H1 (cell line): ENCODE measurements around the gene KDF1. TPM values are rescaled to one million over a fixed set of nuclear protein-coding genes. Genes with fewer than 3 reads are reported as not detected.

Source experiments
- ASH2L ChIP-seq: fragments of 200-600, 300-600 bp; sonication (generic); IDR thresholded peaks from one replicate; pipeline ENCODE4 v1.7.1; 2017; ENCODE audit warnings: low read length
- CBX8 ChIP-seq: fragments of 300-800, 300-1000 bp; sonication (generic); IDR thresholded peaks from 2 replicates; pipeline ENCODE4 v1.7.1; 2016; ENCODE audit warnings: low read depth, low read length, borderline replicate concordance
- CEBPB ChIP-seq: IDR thresholded peaks from 2 replicates; pipeline ENCODE4 v1.6.1; 2012; ENCODE audit warnings: low read depth, low read length
- KDM5A ChIP-seq: fragments of 200-600 bp; IDR thresholded peaks from 2 replicates; pipeline ENCODE4 v1.7.1; 2012; ENCODE audit warnings: mild to moderate bottlenecking, low read length, inconsistent platforms, mixed read lengths
- PHF8 ChIP-seq: fragments of 200-600 bp; sonication (generic); conservative IDR thresholded peaks from 2 replicates; pipeline ENCODE4 v1.7.1; 2012; ENCODE audit warnings: low read depth, mild to moderate bottlenecking, inconsistent platforms, low read length, moderate library complexity
- RFX5 ChIP-seq: IDR thresholded peaks from 2 replicates; pipeline ENCODE4 v1.6.1; 2011; ENCODE audit warnings: low read depth, low read length, improper control_type of control experiment, borderline replicate concordance
- SRF ChIP-seq: IDR thresholded peaks from 2 replicates; pipeline ENCODE4 v1.6.1; 2011; ENCODE audit warnings: mild to moderate bottlenecking, low read depth, low read length, moderate library complexity
- polyA plus RNA-seq, 7 experiments: library from polyadenylated mRNA; depleted of rRNA in 3 of 7; stranded (reverse) in 5 of 7; unstranded in 2 of 7; fragments of >200 nt in 5 of 7; fragments of 200-250 nt in 2 of 7; gene quantifications; 1 replicate in 5 of 7; 2 replicates in 1 of 7; 4 replicates in 1 of 7; pipeline versions ENCODE4 v1.2.1 to v1.2.3, GENCODE V29; 2011 to 2013; ENCODE audit warnings: missing spikeins in 2 of 7, mixed read lengths in 2 of 7
- total RNA-seq: library from RNA; stranded (reverse); fragmentation: NEBNext Ultra II Directional; extraction: Animal tissue kit (Norgen Biotek cat#: 25700); gene quantifications from 2 replicates; pipeline ENCODE4 v1.2.1, GENCODE V29; 2021
- TF ChIP-seq, protein P1 (sequence below): fragments of 300-600 bp; sonication (generic); IDR thresholded peaks from 2 replicates; pipeline ENCODE4 v1.7.1; 2012; ENCODE audit warnings: low read length, moderate library complexity, mild to moderate bottlenecking, inconsistent platforms; ENCODE audit not compliant: insufficient replicate concordance
- TF ChIP-seq, protein P2 (sequence below): IDR thresholded peaks from 2 replicates; pipeline ENCODE4 v1.6.1; 2012; ENCODE audit warnings: inconsistent platforms

Gene KDF1
- total and polyA plus RNA-seq, 2 of the 8 experiments (the other 6 are each of a cell fraction or from before 2014, with no cell fraction given) = 16.9 to 37.5 TPM

DNA sequence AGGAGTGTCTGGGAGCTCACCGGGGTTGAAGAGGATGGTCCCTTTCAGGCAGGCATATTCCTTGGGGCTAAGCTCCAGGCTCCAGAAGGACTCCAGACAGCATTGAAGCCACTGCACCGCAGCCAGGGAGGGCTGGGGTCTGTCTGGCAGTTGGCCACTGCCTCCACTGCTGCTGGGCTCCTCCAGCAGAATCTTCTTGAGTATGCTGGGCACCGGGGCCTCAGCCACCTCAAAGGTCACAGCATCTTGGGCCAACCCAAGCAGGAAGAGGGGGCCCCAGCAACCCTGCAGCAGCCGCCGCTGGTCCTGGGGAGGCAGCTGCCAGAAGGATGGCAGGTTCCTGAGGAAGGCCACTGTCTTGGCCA, 46.9 kb downstream of the KDF1 start (continued):
- TF ChIP-seq, protein P1, sequence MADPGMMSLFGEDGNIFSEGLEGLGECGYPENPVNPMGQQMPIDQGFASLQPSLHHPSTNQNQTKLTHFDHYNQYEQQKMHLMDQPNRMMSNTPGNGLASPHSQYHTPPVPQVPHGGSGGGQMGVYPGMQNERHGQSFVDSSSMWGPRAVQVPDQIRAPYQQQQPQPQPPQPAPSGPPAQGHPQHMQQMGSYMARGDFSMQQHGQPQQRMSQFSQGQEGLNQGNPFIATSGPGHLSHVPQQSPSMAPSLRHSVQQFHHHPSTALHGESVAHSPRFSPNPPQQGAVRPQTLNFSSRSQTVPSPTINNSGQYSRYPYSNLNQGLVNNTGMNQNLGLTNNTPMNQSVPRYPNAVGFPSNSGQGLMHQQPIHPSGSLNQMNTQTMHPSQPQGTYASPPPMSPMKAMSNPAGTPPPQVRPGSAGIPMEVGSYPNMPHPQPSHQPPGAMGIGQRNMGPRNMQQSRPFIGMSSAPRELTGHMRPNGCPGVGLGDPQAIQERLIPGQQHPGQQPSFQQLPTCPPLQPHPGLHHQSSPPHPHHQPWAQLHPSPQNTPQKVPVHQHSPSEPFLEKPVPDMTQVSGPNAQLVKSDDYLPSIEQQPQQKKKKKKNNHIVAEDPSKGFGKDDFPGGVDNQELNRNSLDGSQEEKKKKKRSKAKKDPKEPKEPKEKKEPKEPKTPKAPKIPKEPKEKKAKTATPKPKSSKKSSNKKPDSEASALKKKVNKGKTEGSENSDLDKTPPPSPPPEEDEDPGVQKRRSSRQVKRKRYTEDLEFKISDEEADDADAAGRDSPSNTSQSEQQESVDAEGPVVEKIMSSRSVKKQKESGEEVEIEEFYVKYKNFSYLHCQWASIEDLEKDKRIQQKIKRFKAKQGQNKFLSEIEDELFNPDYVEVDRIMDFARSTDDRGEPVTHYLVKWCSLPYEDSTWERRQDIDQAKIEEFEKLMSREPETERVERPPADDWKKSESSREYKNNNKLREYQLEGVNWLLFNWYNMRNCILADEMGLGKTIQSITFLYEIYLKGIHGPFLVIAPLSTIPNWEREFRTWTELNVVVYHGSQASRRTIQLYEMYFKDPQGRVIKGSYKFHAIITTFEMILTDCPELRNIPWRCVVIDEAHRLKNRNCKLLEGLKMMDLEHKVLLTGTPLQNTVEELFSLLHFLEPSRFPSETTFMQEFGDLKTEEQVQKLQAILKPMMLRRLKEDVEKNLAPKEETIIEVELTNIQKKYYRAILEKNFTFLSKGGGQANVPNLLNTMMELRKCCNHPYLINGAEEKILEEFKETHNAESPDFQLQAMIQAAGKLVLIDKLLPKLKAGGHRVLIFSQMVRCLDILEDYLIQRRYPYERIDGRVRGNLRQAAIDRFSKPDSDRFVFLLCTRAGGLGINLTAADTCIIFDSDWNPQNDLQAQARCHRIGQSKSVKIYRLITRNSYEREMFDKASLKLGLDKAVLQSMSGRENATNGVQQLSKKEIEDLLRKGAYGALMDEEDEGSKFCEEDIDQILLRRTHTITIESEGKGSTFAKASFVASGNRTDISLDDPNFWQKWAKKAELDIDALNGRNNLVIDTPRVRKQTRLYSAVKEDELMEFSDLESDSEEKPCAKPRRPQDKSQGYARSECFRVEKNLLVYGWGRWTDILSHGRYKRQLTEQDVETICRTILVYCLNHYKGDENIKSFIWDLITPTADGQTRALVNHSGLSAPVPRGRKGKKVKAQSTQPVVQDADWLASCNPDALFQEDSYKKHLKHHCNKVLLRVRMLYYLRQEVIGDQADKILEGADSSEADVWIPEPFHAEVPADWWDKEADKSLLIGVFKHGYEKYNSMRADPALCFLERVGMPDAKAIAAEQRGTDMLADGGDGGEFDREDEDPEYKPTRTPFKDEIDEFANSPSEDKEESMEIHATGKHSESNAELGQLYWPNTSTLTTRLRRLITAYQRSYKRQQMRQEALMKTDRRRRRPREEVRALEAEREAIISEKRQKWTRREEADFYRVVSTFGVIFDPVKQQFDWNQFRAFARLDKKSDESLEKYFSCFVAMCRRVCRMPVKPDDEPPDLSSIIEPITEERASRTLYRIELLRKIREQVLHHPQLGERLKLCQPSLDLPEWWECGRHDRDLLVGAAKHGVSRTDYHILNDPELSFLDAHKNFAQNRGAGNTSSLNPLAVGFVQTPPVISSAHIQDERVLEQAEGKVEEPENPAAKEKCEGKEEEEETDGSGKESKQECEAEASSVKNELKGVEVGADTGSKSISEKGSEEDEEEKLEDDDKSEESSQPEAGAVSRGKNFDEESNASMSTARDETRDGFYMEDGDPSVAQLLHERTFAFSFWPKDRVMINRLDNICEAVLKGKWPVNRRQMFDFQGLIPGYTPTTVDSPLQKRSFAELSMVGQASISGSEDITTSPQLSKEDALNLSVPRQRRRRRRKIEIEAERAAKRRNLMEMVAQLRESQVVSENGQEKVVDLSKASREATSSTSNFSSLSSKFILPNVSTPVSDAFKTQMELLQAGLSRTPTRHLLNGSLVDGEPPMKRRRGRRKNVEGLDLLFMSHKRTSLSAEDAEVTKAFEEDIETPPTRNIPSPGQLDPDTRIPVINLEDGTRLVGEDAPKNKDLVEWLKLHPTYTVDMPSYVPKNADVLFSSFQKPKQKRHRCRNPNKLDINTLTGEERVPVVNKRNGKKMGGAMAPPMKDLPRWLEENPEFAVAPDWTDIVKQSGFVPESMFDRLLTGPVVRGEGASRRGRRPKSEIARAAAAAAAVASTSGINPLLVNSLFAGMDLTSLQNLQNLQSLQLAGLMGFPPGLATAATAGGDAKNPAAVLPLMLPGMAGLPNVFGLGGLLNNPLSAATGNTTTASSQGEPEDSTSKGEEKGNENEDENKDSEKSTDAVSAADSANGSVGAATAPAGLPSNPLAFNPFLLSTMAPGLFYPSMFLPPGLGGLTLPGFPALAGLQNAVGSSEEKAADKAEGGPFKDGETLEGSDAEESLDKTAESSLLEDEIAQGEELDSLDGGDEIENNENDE = no peak
- TF ChIP-seq SRF (no peak), CEBPB (no peak), RFX5 (no peak), PHF8 (no peak), KDM5A (no peak), ASH2L (no peak), CBX8 (no peak)
- TF ChIP-seq, protein P2, sequence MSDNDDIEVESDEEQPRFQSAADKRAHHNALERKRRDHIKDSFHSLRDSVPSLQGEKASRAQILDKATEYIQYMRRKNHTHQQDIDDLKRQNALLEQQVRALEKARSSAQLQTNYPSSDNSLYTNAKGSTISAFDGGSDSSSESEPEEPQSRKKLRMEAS = no peak
